ENCODE results near the gene PIRT. TPM values are rescaled to one million over a fixed set of nuclear protein-coding genes. Genes with fewer than 3 reads are reported as not detected.

PIRT gene
- total and polyA plus RNA-seq, 2 donors (not counting 1 experiment from before 2014, with no cell fraction given), result not detected

- TF ChIP-seq EZH2 (IDR thresholded peaks at IDR 0.05; ENCODE audit: borderline replicate concordance, insufficient read depth, low read depth, low read length, poor library complexity, severe bottlenecking), result no peak
- no peak for TF ChIP-seq CTCF (IDR thresholded peaks at IDR 0.05)
- Histone ChIP-seq H3K27ac (ENCODE audit: low read length in 2 of 2) (no peak overlapping the region), H3K36me3 (replicated peaks in 1 of 2; ENCODE audit: control extremely low read depth in 1 of 2, control insufficient read depth in 1 of 2, extremely low read depth in 1 of 2, insufficient read depth in 2 of 2, low read length in 1 of 2) (no peaks in the 10 kb centered on the region), H3K79me2 (ENCODE audit: control insufficient read depth, insufficient read depth, low read length) (no peaks in the 10 kb centered on the region), H4K20me1 (ENCODE audit: control insufficient read depth, insufficient read depth, low read length, poor library complexity, severe bottlenecking) (no peaks in the 10 kb centered on the region), H3K9me3 (ENCODE audit: control extremely low read depth in 1 of 3, control insufficient read depth in 2 of 3, insufficient read depth in 1 of 3, low read length in 2 of 3) (no peaks in the 10 kb centered on the region), H2AFZ (ENCODE audit: insufficient read depth, low read depth, low read length, poor library complexity, severe bottlenecking) (no peak overlapping the region), H3K4me1 (ENCODE audit: control insufficient read depth in 2 of 2, insufficient read depth in 2 of 2, low read length in 2 of 2) (no peaks in the 10 kb centered on the region), H3K4me2 (replicated peaks; ENCODE audit: low read depth, low read length, poor library complexity, severe bottlenecking) (no peak overlapping the region), H3K9ac (ENCODE audit: low read length) (no peak overlapping the region), H3K4me3 (ENCODE audit: control extremely low read depth in 1 of 5, extremely low read depth in 1 of 5, insufficient read depth in 1 of 5, low read depth in 2 of 5, low read length in 4 of 5) (no peak overlapping the region), H3K27me3 (replicated peaks in 1 of 4; ENCODE audit: control extremely low read depth in 1 of 4, control insufficient read depth in 3 of 4, insufficient read depth in 4 of 4, low read length in 3 of 4) (peaks cover 0 to 5% (median 0%) of the 10 kb centered on the region in 4 experiments)
- H3K4me3 Mint-ChIP-seq, result no peak overlapping the region
- H3K4me1 Mint-ChIP-seq, result no peaks in the 10 kb centered on the region
- intact Hi-C loops (cut with micrococcal nuclease), result no loop called here
- ChIA-PET CTCF (interaction anchor here (0.8 kb wide), 1 partner anchor 23 kb away, joined by 3 read pairs; no protein-coding TSS in a partner anchor), POLR2A (no interaction called here)
- ATAC-seq (ENCODE audit: low read depth), result no peak
- no peak for DNase-seq
- no peaks in the 10 kb centered on the region for H3K9me3 Mint-ChIP-seq (ENCODE audit: insufficient read depth)
- H3K27ac Mint-ChIP-seq, result no peak overlapping the region
- H3K27me3 Mint-ChIP-seq, result no peaks in the 10 kb centered on the region
Observed at GRCh38 chr17:10821770-10822169, 16.1 kb downstream of the PIRT start.

- Histone ChIP-seq H3K36me3 (replicated peaks in 1 of 2; ENCODE audit: control extremely low read depth in 1 of 2, control insufficient read depth in 1 of 2, extremely low read depth in 1 of 2, insufficient read depth in 2 of 2, low read length in 1 of 2) (no peaks in the 10 kb centered on the region), H3K79me2 (ENCODE audit: control insufficient read depth, insufficient read depth, low read length) (no peaks in the 10 kb centered on the region), H3K4me1 (ENCODE audit: control insufficient read depth in 2 of 2, insufficient read depth in 2 of 2, low read length in 2 of 2) (no peaks in the 10 kb centered on the region), H4K20me1 (ENCODE audit: control insufficient read depth, insufficient read depth, low read length, poor library complexity, severe bottlenecking) (no peaks in the 10 kb centered on the region), H3K4me2 (replicated peaks; ENCODE audit: low read depth, low read length, poor library complexity, severe bottlenecking) (no peak overlapping the region), H3K4me3 (ENCODE audit: control extremely low read depth in 1 of 5, extremely low read depth in 1 of 5, insufficient read depth in 1 of 5, low read depth in 2 of 5, low read length in 4 of 5) (no peak overlapping the region), H3K27ac (ENCODE audit: low read length in 2 of 2) (no peak overlapping the region), H3K27me3 (replicated peaks in 1 of 4; ENCODE audit: control extremely low read depth in 1 of 4, control insufficient read depth in 3 of 4, insufficient read depth in 4 of 4, low read length in 3 of 4) (peaks cover 0 to 5% (median 0%) of the 10 kb centered on the region in 4 experiments), H2AFZ (ENCODE audit: insufficient read depth, low read depth, low read length, poor library complexity, severe bottlenecking) (no peak overlapping the region), H3K9ac (ENCODE audit: low read length) (no peak overlapping the region), H3K9me3 (ENCODE audit: control extremely low read depth in 1 of 3, control insufficient read depth in 2 of 3, insufficient read depth in 1 of 3, low read length in 2 of 3) (no peaks in the 10 kb centered on the region)
- Mint-ChIP-seq H3K4me3 (no peak overlapping the region), H3K9me3 (ENCODE audit: insufficient read depth) (no peaks in the 10 kb centered on the region), H3K4me1 (no peaks in the 10 kb centered on the region), H3K27ac (no peak overlapping the region), H3K27me3 (no peaks in the 10 kb centered on the region)
- DNase-seq (no peak), ATAC-seq (ENCODE audit: low read depth) (no peak)
- POLR2A ChIA-PET, result no interaction called here
- WGBS (ENCODE audit: insufficient coverage), result 67% methylated on average over 2 of the region's 4 CpGs
- TF ChIP-seq CTCF (IDR thresholded peaks at IDR 0.05) (no peak), EZH2 (IDR thresholded peaks at IDR 0.05; ENCODE audit: borderline replicate concordance, insufficient read depth, low read depth, low read length, poor library complexity, severe bottlenecking) (no peak)
- CTCF ChIA-PET, result interaction anchor here (0.8 kb wide), 1 partner anchor 24 kb away, joined by 3 read pairs; no protein-coding TSS in a partner anchor
- intact Hi-C loops (cut with micrococcal nuclease), result no loop called here
Observed at GRCh38 chr17:10821054-10821453, 16.8 kb downstream of the PIRT start.

Measured in B cell (primary cell).